ENCODE measurements around the gene NARS2. TPM values are rescaled to one million over a fixed set of nuclear protein-coding genes. Genes with fewer than 3 reads are reported as not detected.

Gene NARS2
- total RNA-seq, 2 experiments from 2014 or later, result 14.8 to 18.5 TPM

- H3K9me3 Mint-ChIP-seq (ENCODE audit: insufficient read depth), result no peaks in the 10 kb centered on the region
- H3K4me3 Mint-ChIP-seq, result peak overlapping the region; percentile 77
- no peaks in the 10 kb centered on the region for H3K36me3 Mint-ChIP-seq (ENCODE audit: low read depth)
- peaks cover 41% of the 10 kb centered on the region for H3K4me1 Mint-ChIP-seq (ENCODE audit: low read depth)
- no peak for DNase-seq
- CTCF ChIA-PET, result interaction anchor here (0.7 to 7.2 kb wide), 16 partner anchors 11 to 215 kb away, joined by 3 to 136 read pairs (median 4); partner anchors contain the start of gene NARS2
- no peak for ATAC-seq
- H3K27ac Mint-ChIP-seq, result no peak overlapping the region
- peaks cover 22% of the 10 kb centered on the region for H3K27me3 Mint-ChIP-seq (ENCODE audit: low read depth)
- POLR2A ChIA-PET, result interaction anchor here (0.6 to 1.9 kb wide), 9 partner anchors 11 to 424 kb away, joined by 3 to 6 read pairs (median 3); partner anchors contain the start of gene INTS4
Observed at GRCh38 chr11:78418584-78419211, 156.0 kb downstream of the NARS2 start.

- Mint-ChIP-seq H3K4me1 (ENCODE audit: low read depth) (peaks cover 43% of the 10 kb centered on the region), H3K36me3 (ENCODE audit: low read depth) (no peaks in the 10 kb centered on the region), H3K4me3 (peak overlapping the region; percentile 77), H3K9me3 (ENCODE audit: insufficient read depth) (no peaks in the 10 kb centered on the region), H3K27me3 (ENCODE audit: low read depth) (peaks cover 22% of the 10 kb centered on the region), H3K27ac (peak overlapping the region; percentile 74)
- ChIA-PET POLR2A (interaction anchor here (0.6 to 1.9 kb wide), 10 partner anchors 11 to 423 kb away, joined by 3 to 6 read pairs (median 3); partner anchors contain the start of gene INTS4), CTCF (interaction anchor here (0.6 to 7.2 kb wide), 22 partner anchors 11 to 279 kb away, joined by 3 to 136 read pairs (median 4); partner anchors contain the start of genes ALG8 and NARS2)
- ATAC-seq (peak; percentile 76), DNase-seq (peak; percentile 84)
Observed at GRCh38 chr11:78417888-78418583, 156.6 kb downstream of the NARS2 start.

GRCh38 chr11:78417175-78417887, 157.3 kb downstream of the NARS2 start, which contains the start of gene GAB2:
TSS of gene GAB2 (minus strand) at chr11:78417820. CDS start at chr11:78417720, 100 bp downstream.
- POLR2A ChIA-PET, result interaction anchor here (0.7 to 1.9 kb wide), 8 partner anchors 11 to 423 kb away, joined by 3 to 6 read pairs (median 4); partner anchors contain the start of genes ALG8 and INTS4
- Mint-ChIP-seq H3K9me3 (ENCODE audit: insufficient read depth) (no peaks in the 10 kb centered on the region), H3K27ac (peak within 1 kb of the TSS; percentile 84), H3K36me3 (ENCODE audit: low read depth) (no peaks in the 10 kb centered on the region), H3K27me3 (ENCODE audit: low read depth) (peaks cover 25% of the 10 kb centered on the region), H3K4me3 (peak within 1 kb of the TSS; percentile 93), H3K4me1 (ENCODE audit: low read depth) (peaks cover 43% of the 10 kb centered on the region)
- ATAC-seq (no peak), DNase-seq (peak; percentile 30)
- CTCF ChIA-PET, result interaction anchor here (0.6 to 7.2 kb wide), 17 partner anchors 12 to 278 kb away, joined by 3 to 136 read pairs (median 6); partner anchors contain the start of genes ALG8 and NARS2

GRCh38 chr11:78416285-78417174, 158.1 kb downstream of the NARS2 start:
- H3K27ac Mint-ChIP-seq, result peak overlapping the region; percentile 84
- peaks cover 43% of the 10 kb centered on the region for H3K4me1 Mint-ChIP-seq (ENCODE audit: low read depth)
- H3K9me3 Mint-ChIP-seq (ENCODE audit: insufficient read depth), result no peaks in the 10 kb centered on the region
- peaks cover 23% of the 10 kb centered on the region for H3K27me3 Mint-ChIP-seq (ENCODE audit: low read depth)
- ATAC-seq (peak; percentile 61), DNase-seq (peak; percentile 83)
- CTCF ChIA-PET, result interaction anchor here (0.6 to 7.2 kb wide), 14 partner anchors 8 to 277 kb away, joined by 3 to 136 read pairs (median 6); partner anchors contain the start of genes ALG8 and NARS2
- no peaks in the 10 kb centered on the region for H3K36me3 Mint-ChIP-seq (ENCODE audit: low read depth)
- peak overlapping the region; percentile 93 for H3K4me3 Mint-ChIP-seq
- POLR2A ChIA-PET, result interaction anchor here (0.8 kb wide), 1 partner anchor 277 kb away, joined by 5 read pairs; the partner anchor contains the start of gene ALG8

- POLR2A ChIA-PET, result no interaction called here
Observed at GRCh38 chr11:78415338-78415737, 159.3 kb downstream of the NARS2 start.

GRCh38 chr11:78414321-78415051, 160.2 kb downstream of the NARS2 start:
- no peak for DNase-seq
- H3K27ac Mint-ChIP-seq, result no peak overlapping the region
- POLR2A ChIA-PET, result no interaction called here
- ATAC-seq, result no peak
- CTCF ChIA-PET, result interaction anchor here (1.0 to 7.2 kb wide), 13 partner anchors 9 to 186 kb away, joined by 3 to 136 read pairs (median 6); partner anchors contain the start of gene NARS2
- H3K4me1 Mint-ChIP-seq (ENCODE audit: low read depth), result peaks cover 28% of the 10 kb centered on the region
- peaks cover 5% of the 10 kb centered on the region for H3K9me3 Mint-ChIP-seq (ENCODE audit: insufficient read depth)
- peaks cover 26% of the 10 kb centered on the region for H3K27me3 Mint-ChIP-seq (ENCODE audit: low read depth)
- H3K4me3 Mint-ChIP-seq, result no peak overlapping the region
- H3K36me3 Mint-ChIP-seq (ENCODE audit: low read depth), result peaks cover 2% of the 10 kb centered on the region

More at GRCh38 chr11:78415338-78415737, 159.3 kb downstream of the NARS2 start:
- H3K9me3 Mint-ChIP-seq (ENCODE audit: insufficient read depth), result no peaks in the 10 kb centered on the region
- CTCF ChIA-PET, result interaction anchor here (0.9 to 7.2 kb wide), 17 partner anchors 9 to 267 kb away, joined by 3 to 136 read pairs (median 6); partner anchors contain the start of gene NARS2
- no peaks in the 10 kb centered on the region for H3K36me3 Mint-ChIP-seq (ENCODE audit: low read depth)
- H3K27ac Mint-ChIP-seq, result no peak overlapping the region
- no peak overlapping the region for H3K4me3 Mint-ChIP-seq
- H3K4me1 Mint-ChIP-seq (ENCODE audit: low read depth), result peaks cover 34% of the 10 kb centered on the region
- no peak for ATAC-seq
- DNase-seq, result no peak
- peaks cover 26% of the 10 kb centered on the region for H3K27me3 Mint-ChIP-seq (ENCODE audit: low read depth)

- CTCF ChIA-PET, result interaction anchor here (0.9 to 1.4 kb wide), 2 partner anchors 12 to 156 kb away, joined by 3 read pairs; no protein-coding TSS in a partner anchor
- DNase-seq (no peak), ATAC-seq (no peak)
- Mint-ChIP-seq H3K4me3 (no peak overlapping the region), H3K9me3 (ENCODE audit: insufficient read depth) (peaks cover 15% of the 10 kb centered on the region), H3K4me1 (ENCODE audit: low read depth) (peaks cover 12% of the 10 kb centered on the region), H3K27ac (no peak overlapping the region), H3K36me3 (ENCODE audit: low read depth) (peaks cover 22% of the 10 kb centered on the region), H3K27me3 (ENCODE audit: low read depth) (peaks cover 9% of the 10 kb centered on the region)
- POLR2A ChIA-PET, result no interaction called here
Observed at GRCh38 chr11:78408619-78409018, 166.0 kb downstream of the NARS2 start.

- H3K27ac Mint-ChIP-seq, result no peak overlapping the region
- peaks cover 5% of the 10 kb centered on the region for H3K27me3 Mint-ChIP-seq (ENCODE audit: low read depth)
- H3K36me3 Mint-ChIP-seq (ENCODE audit: low read depth), result peaks cover 22% of the 10 kb centered on the region
- DNase-seq (no peak), ATAC-seq (no peak)
- CTCF ChIA-PET, result interaction anchor here (0.7 to 1.7 kb wide), 4 partner anchors 21 to 727 kb away, joined by 3 read pairs; no protein-coding TSS in a partner anchor
- H3K9me3 Mint-ChIP-seq (ENCODE audit: insufficient read depth), result peaks cover 15% of the 10 kb centered on the region
- no peak overlapping the region for H3K4me3 Mint-ChIP-seq
- peaks cover 10% of the 10 kb centered on the region for H3K4me1 Mint-ChIP-seq (ENCODE audit: low read depth)
- POLR2A ChIA-PET, result interaction anchor here (1.0 kb wide), 1 partner anchor 11 kb away, joined by 3 read pairs; the partner anchor contains the start of gene GAB2
Observed at GRCh38 chr11:78406568-78407196, 168.0 kb downstream of the NARS2 start.

GRCh38 chr11:78405805-78406204, 168.9 kb downstream of the NARS2 start:
- Mint-ChIP-seq H3K4me1 (ENCODE audit: low read depth) (peaks cover 10% of the 10 kb centered on the region), H3K36me3 (ENCODE audit: low read depth) (peaks cover 22% of the 10 kb centered on the region), H3K27me3 (ENCODE audit: low read depth) (peaks cover 3% of the 10 kb centered on the region), H3K27ac (no peak overlapping the region), H3K9me3 (ENCODE audit: insufficient read depth) (peaks cover 15% of the 10 kb centered on the region), H3K4me3 (no peak overlapping the region)
- DNase-seq, result no peak
- ChIA-PET POLR2A (no interaction called here), CTCF (interaction anchor here (1.2 to 1.7 kb wide), 2 partner anchors 9 to 178 kb away, joined by 3 to 5 read pairs; no protein-coding TSS in a partner anchor)
- no peak for ATAC-seq
